Measurements from ENCODE around the gene TARS2. TPM values are rescaled to one million over a fixed set of nuclear protein-coding genes. Genes with fewer than 3 reads are reported as not detected.
A peak's percentile ranks its signal among the peaks of the same experiment; 100 is the strongest.

The TARS2 gene, protein sequence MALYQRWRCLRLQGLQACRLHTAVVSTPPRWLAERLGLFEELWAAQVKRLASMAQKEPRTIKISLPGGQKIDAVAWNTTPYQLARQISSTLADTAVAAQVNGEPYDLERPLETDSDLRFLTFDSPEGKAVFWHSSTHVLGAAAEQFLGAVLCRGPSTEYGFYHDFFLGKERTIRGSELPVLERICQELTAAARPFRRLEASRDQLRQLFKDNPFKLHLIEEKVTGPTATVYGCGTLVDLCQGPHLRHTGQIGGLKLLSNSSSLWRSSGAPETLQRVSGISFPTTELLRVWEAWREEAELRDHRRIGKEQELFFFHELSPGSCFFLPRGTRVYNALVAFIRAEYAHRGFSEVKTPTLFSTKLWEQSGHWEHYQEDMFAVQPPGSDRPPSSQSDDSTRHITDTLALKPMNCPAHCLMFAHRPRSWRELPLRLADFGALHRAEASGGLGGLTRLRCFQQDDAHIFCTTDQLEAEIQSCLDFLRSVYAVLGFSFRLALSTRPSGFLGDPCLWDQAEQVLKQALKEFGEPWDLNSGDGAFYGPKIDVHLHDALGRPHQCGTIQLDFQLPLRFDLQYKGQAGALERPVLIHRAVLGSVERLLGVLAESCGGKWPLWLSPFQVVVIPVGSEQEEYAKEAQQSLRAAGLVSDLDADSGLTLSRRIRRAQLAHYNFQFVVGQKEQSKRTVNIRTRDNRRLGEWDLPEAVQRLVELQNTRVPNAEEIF
- 10 to 100 TPM; 29.6 to 40.8 (median 31.9) TPM for polyA plus RNA-seq

GRCh38 chr1:150486966-150487762 is at the start of gene TARS2:
Gene TARS2 (plus strand): TSS chr1:150487419. CDS start chr1:150487451, 32 bp downstream.
- peaks cover 17 to 28% of the 10 kb centered on the region in 2 donors for H3K4me1 Mint-ChIP-seq
- H3K4me3 Mint-ChIP-seq: peak within 1 kb of the TSS; percentile 94 to 99 (median 96)
- no peaks in the 10 kb centered on the region for H3K9me3 Mint-ChIP-seq
- peak; percentile 96 to 97 (median 96) for DNase-seq
- peaks cover 5 to 19% (median 19%) of the 10 kb centered on the region in 3 donors for H3K36me3 Mint-ChIP-seq
- peaks cover 0 to 6% (median 2%) of the 10 kb centered on the region in 3 donors for H3K27me3 Mint-ChIP-seq (ENCODE audit: low read depth in 3 of 3)
- peak within 1 kb of the TSS; percentile 90 to 98 (median 96) for H3K27ac Mint-ChIP-seq

GRCh38 chr1:150441121-150441520 is 46.1 kb upstream of the TARS2 start:
- H3K36me3 Mint-ChIP-seq: peaks cover 0 to 24% (median 9%) of the 10 kb centered on the region in 3 donors
- H3K4me3 Mint-ChIP-seq: no peak overlapping the region
- no peaks in the 10 kb centered on the region for H3K9me3 Mint-ChIP-seq
- no peak overlapping the region for H3K27ac Mint-ChIP-seq
- no peak for DNase-seq
- peaks cover 0 to 11% of the 10 kb centered on the region in 2 donors for H3K4me1 Mint-ChIP-seq
- no peaks in the 10 kb centered on the region for H3K27me3 Mint-ChIP-seq (ENCODE audit: low read depth in 3 of 3)

DNA sequence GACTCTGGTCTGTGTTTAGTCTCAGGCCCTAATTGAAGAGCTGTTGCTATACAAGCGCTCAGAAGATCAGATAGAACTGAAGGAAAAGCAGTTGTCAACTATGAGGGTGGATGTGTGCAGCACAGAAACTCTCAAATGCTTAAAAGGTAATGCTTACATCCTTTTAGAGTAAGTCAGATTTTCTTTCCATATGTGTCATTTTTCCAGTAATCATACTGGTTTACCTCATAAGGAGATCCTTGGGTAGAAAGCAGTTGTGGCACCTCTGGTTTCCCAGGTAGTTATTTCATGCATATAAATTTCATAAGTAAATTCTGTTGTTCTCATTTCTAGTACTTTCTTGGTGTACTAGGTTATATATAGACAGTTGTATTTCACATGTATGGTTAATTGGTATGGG is 43.0 kb upstream of the TARS2 start:
- H3K4me1 Mint-ChIP-seq: peaks cover 3 to 8% of the 10 kb centered on the region in 2 donors
- H3K36me3 Mint-ChIP-seq: peaks cover 0 to 31% (median 19%) of the 10 kb centered on the region in 3 donors
- H3K9me3 Mint-ChIP-seq: no peaks in the 10 kb centered on the region
- no peak for DNase-seq
- no peaks in the 10 kb centered on the region for H3K27me3 Mint-ChIP-seq (ENCODE audit: low read depth in 3 of 3)
- H3K27ac Mint-ChIP-seq: no peak overlapping the region
- H3K4me3 Mint-ChIP-seq: no peak overlapping the region

- Mint-ChIP-seq H3K27ac (peak overlapping the region in 2 of 6 donors; percentile 19 to 22), H3K9me3 (no peaks in the 10 kb centered on the region), H3K4me1 (no peaks in the 10 kb centered on the region), H3K4me3 (no peak overlapping the region), H3K36me3 (peaks cover 6 to 21% (median 6%) of the 10 kb centered on the region in 3 donors), H3K27me3 (ENCODE audit: low read depth in 3 of 3) (peaks cover 0 to 2% (median 0%) of the 10 kb centered on the region in 3 donors)
- no peak for DNase-seq
Observed at GRCh38 chr1:150456146-150456647, 31.0 kb upstream of the TARS2 start.

DNA sequence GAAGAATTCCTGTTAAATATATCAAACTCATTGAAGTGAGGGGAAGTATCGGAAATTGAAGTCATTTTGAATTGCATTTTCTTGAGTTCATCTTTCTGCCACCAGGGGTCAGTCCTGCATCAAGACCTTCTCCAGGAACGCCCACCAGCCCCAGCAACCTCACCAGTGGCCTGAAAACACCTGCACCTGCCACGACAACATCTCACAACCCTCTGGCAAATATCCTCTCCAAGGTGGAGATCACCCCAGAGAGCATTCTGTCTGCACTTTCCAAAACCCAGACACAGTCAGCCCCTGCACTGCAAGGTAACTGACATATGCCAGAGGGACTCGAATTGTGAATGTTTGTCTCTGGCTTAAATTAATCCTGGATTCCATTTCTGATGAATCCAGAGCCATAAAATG is 22.8 kb upstream of the TARS2 start:
- Mint-ChIP-seq H3K27ac (peak overlapping the region in 2 of 6 donors; percentile 30 to 61), H3K36me3 (peaks cover 7 to 21% (median 16%) of the 10 kb centered on the region in 3 donors), H3K4me3 (no peak overlapping the region), H3K27me3 (ENCODE audit: low read depth in 3 of 3) (peaks cover 0 to 2% (median 0%) of the 10 kb centered on the region in 3 donors), H3K4me1 (peaks cover 0 to 2% of the 10 kb centered on the region in 2 donors), H3K9me3 (no peaks in the 10 kb centered on the region)
- DNase-seq: peak; percentile 42 to 60 (median 47)

DNA sequence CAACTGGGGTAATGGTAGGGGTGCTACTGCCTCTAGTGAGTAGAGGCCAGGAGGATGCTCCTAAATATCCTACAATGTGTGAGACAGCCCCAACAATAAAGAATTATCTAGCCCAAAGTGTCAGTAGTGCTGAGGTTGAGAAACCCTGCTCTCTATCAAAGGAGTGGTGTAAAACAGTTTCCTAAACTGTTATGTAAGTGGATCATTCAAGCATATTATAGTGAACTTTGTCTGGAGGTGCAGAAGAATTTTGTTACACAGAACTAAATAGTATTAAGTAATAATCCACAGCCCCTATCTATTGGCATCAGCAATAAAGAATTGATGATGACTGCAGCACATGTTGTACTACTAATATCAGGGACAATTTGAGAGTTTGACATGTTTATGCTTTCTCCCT is 20.3 kb upstream of the TARS2 start:
- Mint-ChIP-seq H3K4me1 (peaks cover 0 to 2% of the 10 kb centered on the region in 2 donors), H3K27me3 (ENCODE audit: low read depth in 3 of 3) (peaks cover 2 to 3% (median 2%) of the 10 kb centered on the region in 3 donors), H3K9me3 (no peaks in the 10 kb centered on the region), H3K36me3 (peaks cover 26 to 33% (median 29%) of the 10 kb centered on the region in 3 donors), H3K27ac (peak overlapping the region in 1 of 6 donors; percentile 63), H3K4me3 (no peak overlapping the region)
- no peak for DNase-seq

DNA sequence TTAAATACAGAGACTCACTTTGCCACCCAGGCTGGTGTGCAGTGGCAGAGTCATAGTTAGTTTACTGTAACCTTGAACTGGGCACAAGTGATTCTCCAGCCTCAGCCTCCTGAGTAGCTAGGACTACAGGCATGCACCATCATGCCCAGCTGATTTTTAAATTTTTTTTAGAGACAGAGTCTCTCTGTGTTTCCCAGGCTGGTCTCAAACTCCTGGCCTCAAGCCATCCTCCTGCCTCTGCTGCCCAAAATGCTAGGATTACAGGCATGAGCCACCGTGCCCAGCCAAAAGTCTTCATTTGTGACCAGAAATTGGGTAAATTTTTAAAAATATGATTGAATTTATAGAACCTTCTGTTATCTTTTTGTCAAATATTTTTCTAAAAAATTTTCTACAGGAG is 17.9 kb upstream of the TARS2 start:
- Mint-ChIP-seq H3K4me1 (no peaks in the 10 kb centered on the region), H3K36me3 (peaks cover 29 to 33% (median 31%) of the 10 kb centered on the region in 3 donors), H3K9me3 (no peaks in the 10 kb centered on the region), H3K27me3 (ENCODE audit: low read depth in 3 of 3) (peaks cover 2 to 3% (median 2%) of the 10 kb centered on the region in 3 donors), H3K4me3 (no peak overlapping the region), H3K27ac (no peak overlapping the region)
- DNase-seq: no peak

DNA sequence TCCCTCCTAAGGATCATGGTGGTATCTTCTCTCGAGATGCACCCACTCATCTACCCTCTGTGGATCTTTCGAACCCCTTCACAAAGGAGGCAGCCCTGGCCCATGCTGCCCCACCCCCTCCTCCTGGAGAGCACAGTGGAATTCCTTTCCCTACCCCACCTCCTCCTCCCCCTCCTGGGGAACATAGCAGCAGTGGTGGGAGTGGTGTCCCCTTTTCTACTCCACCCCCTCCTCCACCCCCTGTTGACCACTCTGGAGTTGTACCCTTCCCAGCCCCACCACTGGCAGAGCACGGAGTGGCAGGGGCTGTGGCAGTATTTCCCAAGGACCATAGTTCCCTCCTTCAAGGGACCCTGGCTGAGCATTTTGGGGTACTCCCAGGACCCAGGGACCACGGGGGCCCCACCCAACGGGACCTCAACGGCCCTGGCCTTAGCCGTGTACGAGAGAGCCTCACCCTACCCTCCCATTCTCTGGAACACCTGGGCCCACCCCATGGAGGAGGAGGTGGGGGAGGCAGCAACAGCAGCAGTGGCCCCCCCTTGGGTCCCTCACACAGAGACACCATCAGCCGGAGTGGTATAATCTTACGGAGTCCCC is 14.5 kb upstream of the TARS2 start:
- Mint-ChIP-seq H3K4me1 (no peaks in the 10 kb centered on the region), H3K27me3 (ENCODE audit: low read depth in 3 of 3) (peaks cover 0 to 3% (median 2%) of the 10 kb centered on the region in 3 donors), H3K36me3 (peaks cover 18 to 23% (median 21%) of the 10 kb centered on the region in 3 donors), H3K27ac (no peak overlapping the region), H3K4me3 (no peak overlapping the region), H3K9me3 (no peaks in the 10 kb centered on the region)
- DNase-seq: no peak

- H3K4me1 Mint-ChIP-seq: no peaks in the 10 kb centered on the region
- H3K27ac Mint-ChIP-seq: no peak overlapping the region
Observed at GRCh38 chr1:150473659-150474058, 13.6 kb upstream of the TARS2 start.

GRCh38 chr1:150474869-150475268 is 12.3 kb upstream of the TARS2 start:
- H3K27me3 Mint-ChIP-seq (ENCODE audit: low read depth in 3 of 3): peaks cover 3 to 4% (median 4%) of the 10 kb centered on the region in 3 donors
- no peak for DNase-seq
- no peaks in the 10 kb centered on the region for H3K4me1 Mint-ChIP-seq
- no peak overlapping the region for H3K4me3 Mint-ChIP-seq
- H3K36me3 Mint-ChIP-seq: peaks cover 18 to 23% (median 21%) of the 10 kb centered on the region in 3 donors
- H3K9me3 Mint-ChIP-seq: no peaks in the 10 kb centered on the region
- peak overlapping the region in 1 of 6 donors; percentile 46 for H3K27ac Mint-ChIP-seq

More at GRCh38 chr1:150473659-150474058, 13.6 kb upstream of the TARS2 start:
- H3K36me3 Mint-ChIP-seq: peaks cover 18 to 23% (median 21%) of the 10 kb centered on the region in 3 donors
- H3K4me3 Mint-ChIP-seq: no peak overlapping the region
- no peaks in the 10 kb centered on the region for H3K9me3 Mint-ChIP-seq
- DNase-seq: no peak
- peaks cover 3 to 4% (median 4%) of the 10 kb centered on the region in 3 donors for H3K27me3 Mint-ChIP-seq (ENCODE audit: low read depth in 3 of 3)

GRCh38 chr1:150476754-150477153 is 10.5 kb upstream of the TARS2 start:
- Mint-ChIP-seq H3K27me3 (ENCODE audit: low read depth in 3 of 3) (peaks cover 2 to 4% (median 2%) of the 10 kb centered on the region in 3 donors), H3K9me3 (no peaks in the 10 kb centered on the region), H3K4me3 (no peak overlapping the region), H3K36me3 (peaks cover 4 to 6% (median 5%) of the 10 kb centered on the region in 3 donors), H3K27ac (peak overlapping the region in 4 of 6 donors; percentile 1 to 47 (median 14)), H3K4me1 (no peaks in the 10 kb centered on the region)
- DNase-seq: no peak

DNA sequence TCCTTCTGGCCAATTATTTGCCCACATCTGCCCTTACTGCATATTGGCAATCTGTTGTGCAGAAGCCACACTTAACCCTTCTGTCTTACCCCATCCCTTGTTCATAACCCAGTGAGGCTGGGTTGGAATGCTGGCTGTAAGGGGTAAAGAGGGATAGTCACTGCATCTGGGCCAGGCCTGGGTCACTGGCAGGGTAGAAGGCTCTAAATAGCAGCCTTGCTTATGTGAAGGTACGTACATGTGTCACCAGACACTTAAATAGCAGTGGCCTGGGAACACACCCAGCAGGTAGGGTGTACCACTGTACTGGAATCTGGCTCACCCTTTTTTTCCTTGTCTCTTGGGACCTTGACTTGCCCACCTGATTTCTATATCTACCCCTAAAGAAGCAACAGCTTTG is 9.9 kb upstream of the TARS2 start:
- no peak for DNase-seq
- H3K9me3 Mint-ChIP-seq: no peaks in the 10 kb centered on the region

DNA sequence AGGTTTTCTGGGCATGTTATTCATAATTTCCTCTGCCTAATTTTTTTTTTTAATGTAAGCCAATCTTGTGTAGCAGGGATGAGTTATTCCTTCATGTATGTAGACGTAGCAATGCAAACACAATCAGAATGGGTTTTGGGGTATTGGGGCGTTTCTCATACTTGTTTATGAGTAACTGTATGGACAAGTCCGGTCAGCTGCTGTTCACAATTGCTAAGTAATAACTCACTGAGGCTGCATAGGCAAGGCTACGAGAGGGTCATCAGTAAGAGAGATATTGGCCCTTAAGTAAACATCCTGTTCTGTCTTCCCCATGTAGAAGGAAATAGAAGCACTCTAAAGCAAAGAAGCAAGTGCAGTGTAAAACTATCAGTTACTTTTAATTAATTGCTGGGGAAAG is 9.5 kb upstream of the TARS2 start:
- DNase-seq: no peak
- Mint-ChIP-seq H3K27me3 (ENCODE audit: low read depth in 3 of 3) (peaks cover 0 to 4% (median 2%) of the 10 kb centered on the region in 3 donors), H3K27ac (peak overlapping the region in 5 of 6 donors; percentile 1 to 54 (median 37)), H3K4me3 (no peak overlapping the region), H3K4me1 (no peaks in the 10 kb centered on the region), H3K9me3 (no peaks in the 10 kb centered on the region), H3K36me3 (no peaks in the 10 kb centered on the region)

More for the DNA sequence above, 9.9 kb upstream of the TARS2 start:
- Mint-ChIP-seq H3K27me3 (ENCODE audit: low read depth in 3 of 3) (peaks cover 0 to 4% (median 2%) of the 10 kb centered on the region in 3 donors), H3K27ac (peak overlapping the region in 3 of 6 donors; percentile 12 to 54 (median 37)), H3K4me1 (no peaks in the 10 kb centered on the region), H3K36me3 (peaks cover 0 to 3% (median 0%) of the 10 kb centered on the region in 3 donors), H3K4me3 (no peak overlapping the region)
